Keratinocyte (primary cell): Measurements from ENCODE around the gene C9orf43.
"Not testable (repeated sequence)": the region's sequence is repeated elsewhere in the genome, so short reads cannot be mapped to it uniquely, and the experiment has no call there.

Experiments
- CTCF ChIP-seq, 3 experiments: IDR thresholded peaks in 1 of 3; conservative IDR thresholded peaks in 1 of 3; optimal IDR thresholded peaks in 1 of 3; 2 replicates in 2 of 3; 3 replicates in 1 of 3; pipeline versions ENCODE3 to v1.5.1; 2011; ENCODE audit warnings: low read length in 3 of 3, mild to moderate bottlenecking in 3 of 3, moderate library complexity in 2 of 3, control low read depth in 1 of 3, inconsistent platforms in 1 of 3; ENCODE audit not compliant: insufficient read depth in 2 of 3; ENCODE audit errors: extremely low read depth in 1 of 3
- EZH2 ChIP-seq: IDR thresholded peaks from one replicate; pipeline ENCODE4 v1.6.1; 2012; ENCODE audit warnings: inconsistent platforms, mild to moderate bottlenecking, low read length, moderate library complexity

- not testable (repeated sequence) for TF ChIP-seq CTCF (optimal IDR thresholded peaks at IDR 0.05 in 1 of 3, IDR thresholded peaks at IDR 0.05 in 1 of 3, conservative IDR thresholded peaks at IDR 0.05 in 1 of 3; ENCODE audit: extremely low read depth in 1 of 3, insufficient read depth in 2 of 3, low read length in 3 of 3); EZH2
These were observed 30.7 kb upstream of the C9orf43 start for GRCh38 chr9:113379829-113380210.
